SH-SY5Y (cell line): ENCODE data around the gene DHCR24.

Source experiments
- GATA2 ChIP-seq: IDR thresholded peaks from 2 replicates; pipeline ENCODE4 v1.6.1; 2011; ENCODE audit warnings: mild to moderate bottlenecking, low read depth, low read length
- GATA3 ChIP-seq: IDR thresholded peaks from 2 replicates; pipeline ENCODE4 v1.6.1; 2011; ENCODE audit warnings: low read depth, mild to moderate bottlenecking, low read length, moderate library complexity

- TF ChIP-seq GATA2 (no peak), GATA3 (no peak)
Measured at GRCh38 chr1:54876814-54877213, 10.2 kb downstream of the DHCR24 start.
